ENCODE results near the gene ATP6V0C. TPM values are rescaled to one million over a fixed set of nuclear protein-coding genes. Genes with fewer than 3 reads are reported as not detected.
A peak's percentile ranks its signal among the peaks of the same experiment; 100 is the strongest.

The ATP6V0C gene
- total and polyA plus RNA-seq, 7 donors, result 116 to 241 (median 177) TPM

DNA sequence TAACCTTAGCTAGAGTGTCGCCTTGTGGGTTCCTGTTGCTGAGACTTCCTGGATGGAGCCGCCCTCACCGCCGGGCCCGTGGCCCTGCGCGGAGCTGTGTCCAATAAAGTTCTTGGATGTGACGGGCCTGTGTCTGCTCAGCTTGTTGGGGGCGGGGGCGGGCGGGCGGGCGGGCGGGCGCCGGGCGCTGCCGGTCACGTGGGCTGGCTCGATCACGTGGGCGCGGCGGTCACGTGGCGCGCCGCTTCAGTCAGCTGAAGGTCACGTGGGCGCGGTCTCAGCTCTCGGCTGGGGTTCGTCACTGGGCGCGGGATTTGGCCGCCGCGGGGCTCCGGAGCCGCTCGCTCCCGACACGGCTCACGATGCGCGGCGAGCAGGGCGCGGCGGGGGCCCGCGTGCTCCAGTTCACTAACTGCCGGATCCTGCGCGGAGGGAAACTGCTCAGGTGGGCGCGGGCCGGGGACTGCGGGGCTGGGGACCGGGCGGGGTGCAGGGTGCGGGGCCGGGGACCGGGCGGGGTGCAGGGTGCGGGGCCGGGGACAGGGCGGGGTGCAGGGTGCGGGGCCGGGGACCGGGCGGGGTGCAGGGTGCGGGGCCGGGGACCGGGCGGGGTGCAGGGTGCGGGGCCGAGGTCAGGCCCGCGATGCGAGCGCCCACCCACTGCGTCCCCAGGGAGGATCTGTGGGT is 6.5 kb downstream of the ATP6V0C start, which contains the start of gene AMDHD2:
Gene AMDHD2 (plus strand): TSS at position 275 of the 687 bp plus-strand sequence. CDS start 88 bp downstream, at position 363.
- H3K36me3 ChIP-seq (ENCODE audit: insufficient read depth in 1 of 2, low read depth in 1 of 2), result peaks cover 0 to 38% of the 10 kb centered on the region in 2 donors
- DNase-seq (peak; percentile 93 to 95), ATAC-seq (peak; percentile 63 to 83 (median 80))
- no peaks in the 10 kb centered on the region for H3K9me3 ChIP-seq
- peaks cover 55% of the 10 kb centered on the region for H3K4me1 ChIP-seq
- intact Hi-C loops (cut with DNase I), result no loop called here
- 0 to 1% (median 0%) methylated on average over 47 to 83 of the region's 83 CpGs for WGBS, 3 donors
- H3K4me3 ChIP-seq, result peak within 1 kb of the TSS; percentile 73
- TF ChIP-seq, protein P1, sequence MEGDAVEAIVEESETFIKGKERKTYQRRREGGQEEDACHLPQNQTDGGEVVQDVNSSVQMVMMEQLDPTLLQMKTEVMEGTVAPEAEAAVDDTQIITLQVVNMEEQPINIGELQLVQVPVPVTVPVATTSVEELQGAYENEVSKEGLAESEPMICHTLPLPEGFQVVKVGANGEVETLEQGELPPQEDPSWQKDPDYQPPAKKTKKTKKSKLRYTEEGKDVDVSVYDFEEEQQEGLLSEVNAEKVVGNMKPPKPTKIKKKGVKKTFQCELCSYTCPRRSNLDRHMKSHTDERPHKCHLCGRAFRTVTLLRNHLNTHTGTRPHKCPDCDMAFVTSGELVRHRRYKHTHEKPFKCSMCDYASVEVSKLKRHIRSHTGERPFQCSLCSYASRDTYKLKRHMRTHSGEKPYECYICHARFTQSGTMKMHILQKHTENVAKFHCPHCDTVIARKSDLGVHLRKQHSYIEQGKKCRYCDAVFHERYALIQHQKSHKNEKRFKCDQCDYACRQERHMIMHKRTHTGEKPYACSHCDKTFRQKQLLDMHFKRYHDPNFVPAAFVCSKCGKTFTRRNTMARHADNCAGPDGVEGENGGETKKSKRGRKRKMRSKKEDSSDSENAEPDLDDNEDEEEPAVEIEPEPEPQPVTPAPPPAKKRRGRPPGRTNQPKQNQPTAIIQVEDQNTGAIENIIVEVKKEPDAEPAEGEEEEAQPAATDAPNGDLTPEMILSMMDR (IDR thresholded peaks at IDR 0.05), result no peak
- H3K27ac ChIP-seq, result peak within 1 kb of the TSS; percentile 95
- H3K27me3 ChIP-seq (ENCODE audit: insufficient read depth in 3 of 3, low read length in 2 of 3), result no peaks in the 10 kb centered on the region

- Histone ChIP-seq H3K4me1 (peaks cover 48% of the 10 kb centered on the region), H3K27me3 (ENCODE audit: insufficient read depth in 3 of 3, low read length in 2 of 3) (no peaks in the 10 kb centered on the region), H3K9me3 (no peaks in the 10 kb centered on the region), H3K27ac (peak overlapping the region; percentile 95), H3K36me3 (ENCODE audit: insufficient read depth in 1 of 2, low read depth in 1 of 2) (peaks cover 0 to 46% of the 10 kb centered on the region in 2 donors), H3K4me3 (peak overlapping the region; percentile 73)
- intact Hi-C loops (cut with DNase I), result no loop called here
- TF ChIP-seq, protein P1 (IDR thresholded peaks at IDR 0.05), result no peak
- ATAC-seq (no peak), DNase-seq (peak; percentile 37 to 67)
- WGBS, 3 donors, result 22 to 28% (median 24%) methylated on average over 39 to 41 of the region's 41 CpGs
Measured at GRCh38 chr16:2520784-2521531, 7.2 kb downstream of the ATP6V0C start.

GRCh38 chr16:2523801-2524231 is 10.1 kb downstream of the ATP6V0C start:
- TF ChIP-seq, protein P1 (IDR thresholded peaks at IDR 0.05), result no peak
- Histone ChIP-seq H3K27me3 (ENCODE audit: insufficient read depth in 3 of 3, low read length in 2 of 3) (no peaks in the 10 kb centered on the region), H3K4me3 (no peak overlapping the region), H3K36me3 (ENCODE audit: insufficient read depth in 1 of 2, low read depth in 1 of 2) (peaks cover 0 to 66% of the 10 kb centered on the region in 2 donors), H3K4me1 (peaks cover 21% of the 10 kb centered on the region), H3K27ac (no peak overlapping the region), H3K9me3 (no peaks in the 10 kb centered on the region)
- DNase-seq (no peak), ATAC-seq (no peak)
- 88 to 91% (median 89%) methylated on average over 6 of the region's 6 CpGs for WGBS, 3 donors
- intact Hi-C loops (cut with DNase I), result no loop called here

GRCh38 chr16:2524339-2524938 is 10.7 kb downstream of the ATP6V0C start:
- peaks cover 15% of the 10 kb centered on the region for H3K4me1 ChIP-seq
- intact Hi-C loops (cut with DNase I), result no loop called here
- ATAC-seq (no peak), DNase-seq (no peak)
- no peak overlapping the region for H3K27ac ChIP-seq
- H3K9me3 ChIP-seq, result no peaks in the 10 kb centered on the region
- 95 to 96% (median 96%) methylated on average over 9 of the region's 9 CpGs for WGBS, 3 donors
- TF ChIP-seq, protein P1 (IDR thresholded peaks at IDR 0.05), result no peak
- no peaks in the 10 kb centered on the region for H3K27me3 ChIP-seq (ENCODE audit: insufficient read depth in 3 of 3, low read length in 2 of 3)
- H3K36me3 ChIP-seq (ENCODE audit: insufficient read depth in 1 of 2, low read depth in 1 of 2), result peaks cover 0 to 69% of the 10 kb centered on the region in 2 donors
- H3K4me3 ChIP-seq, result no peak overlapping the region
